ENCODE measurements around the gene ITGA11. TPM values are rescaled to one million over a fixed set of nuclear protein-coding genes. Genes with fewer than 3 reads are reported as not detected.
A peak's percentile ranks its signal among the peaks of the same experiment; 100 is the strongest.
"Not testable (repeated sequence)": the region's sequence is repeated elsewhere in the genome, so short reads cannot be mapped to it uniquely, and the experiment has no call there.

The ITGA11 gene
- total and polyA plus RNA-seq, 2 donors from 2014 or later = 3.4 to 11.1 TPM

DNA sequence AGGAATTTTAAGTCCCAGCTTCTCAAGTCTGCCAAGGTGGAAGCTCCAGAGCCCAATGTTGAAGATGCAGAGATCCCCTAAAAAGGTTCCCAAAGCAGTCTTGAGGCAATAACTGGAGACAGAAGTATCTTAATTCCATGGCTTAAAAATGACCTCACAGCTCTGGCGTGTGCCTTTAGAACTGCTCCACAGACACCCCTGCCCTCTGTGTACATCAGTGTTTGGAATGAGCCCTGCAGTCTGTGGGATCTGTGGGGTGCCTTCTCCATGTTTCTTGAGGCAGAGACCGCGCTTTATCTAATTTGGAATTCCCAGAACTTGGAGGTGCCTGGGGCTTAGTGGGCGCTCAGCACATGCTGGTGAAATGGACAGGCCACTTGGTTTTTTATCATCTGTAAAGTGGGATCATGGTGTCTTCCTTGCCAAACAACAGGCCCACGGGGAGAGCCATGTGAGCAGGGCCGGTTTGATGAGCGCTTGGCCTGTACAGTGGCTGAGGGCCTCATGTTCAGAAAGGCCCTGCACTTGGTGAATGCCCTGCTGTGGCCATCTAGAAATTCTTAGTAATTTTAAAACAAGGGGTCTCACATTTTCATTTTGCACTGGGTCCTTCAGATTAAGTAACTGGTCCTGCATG, 7.1 kb downstream of the ITGA11 start:
- DNase-seq (peak in 2 of 5 donors; percentile 8 to 14), FAIRE-seq (no peak)

DNA sequence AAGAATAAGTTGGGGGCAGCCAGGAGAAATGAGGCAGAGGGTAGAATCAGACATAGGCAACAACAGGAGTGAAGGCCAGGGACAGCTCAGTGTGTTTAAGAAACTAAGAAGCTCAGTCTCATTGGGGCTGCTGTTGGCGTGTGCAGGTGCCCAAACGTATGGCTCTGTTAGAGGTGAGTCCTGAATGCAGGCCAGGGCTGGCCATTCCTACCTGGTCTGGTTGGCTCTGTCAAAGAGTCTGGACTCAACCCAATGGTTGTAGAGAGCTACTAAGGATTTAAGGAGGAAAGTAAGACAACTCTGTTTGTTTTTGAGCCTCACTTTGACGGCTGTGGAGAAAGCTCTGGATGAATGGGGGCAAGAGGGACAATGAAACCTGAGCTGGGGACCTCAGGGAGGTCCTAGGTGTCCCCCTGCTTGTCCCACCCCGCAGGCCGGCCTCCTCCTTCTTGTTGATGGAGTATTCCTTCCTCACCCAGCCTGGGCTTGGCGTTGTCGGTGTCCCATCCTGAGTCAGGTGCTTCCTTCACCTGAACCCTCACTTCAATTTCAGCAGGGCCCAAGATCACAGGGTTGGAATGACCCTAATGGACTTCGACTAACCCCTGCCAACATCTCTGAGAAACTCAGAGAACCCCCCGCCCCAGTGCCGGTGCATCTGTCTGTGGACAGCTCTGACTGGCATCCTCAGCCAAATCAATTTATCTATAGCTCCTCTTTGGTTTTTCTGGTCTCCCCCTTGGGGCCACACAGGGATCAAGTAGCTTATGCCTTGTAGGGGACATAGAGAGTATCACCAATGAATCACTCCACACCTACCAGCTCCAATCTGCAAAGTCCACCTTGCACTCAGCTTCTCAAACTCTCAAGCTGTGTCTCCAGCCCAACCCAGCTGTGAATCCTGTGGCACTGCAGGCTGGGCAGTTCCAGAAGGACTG, 8.3 kb downstream of the ITGA11 start:
- no peak for FAIRE-seq
- no peaks in the 10 kb centered on the region for H3K36me3 ChIP-seq (ENCODE audit: control insufficient read depth in 2 of 3, insufficient read depth in 3 of 3, low read length in 3 of 3)
- peak in 2 of 5 donors; percentile 20 to 45 for DNase-seq
- H3K27ac ChIP-seq (ENCODE audit: low read depth in 2 of 2, low read length in 2 of 2) = no peak overlapping the region
- H3K4me1 ChIP-seq (ENCODE audit: control insufficient read depth in 2 of 3, insufficient read depth in 2 of 3, low read depth in 1 of 3, low read length in 3 of 3) = no peaks in the 10 kb centered on the region
- TF ChIP-seq, protein P1, sequence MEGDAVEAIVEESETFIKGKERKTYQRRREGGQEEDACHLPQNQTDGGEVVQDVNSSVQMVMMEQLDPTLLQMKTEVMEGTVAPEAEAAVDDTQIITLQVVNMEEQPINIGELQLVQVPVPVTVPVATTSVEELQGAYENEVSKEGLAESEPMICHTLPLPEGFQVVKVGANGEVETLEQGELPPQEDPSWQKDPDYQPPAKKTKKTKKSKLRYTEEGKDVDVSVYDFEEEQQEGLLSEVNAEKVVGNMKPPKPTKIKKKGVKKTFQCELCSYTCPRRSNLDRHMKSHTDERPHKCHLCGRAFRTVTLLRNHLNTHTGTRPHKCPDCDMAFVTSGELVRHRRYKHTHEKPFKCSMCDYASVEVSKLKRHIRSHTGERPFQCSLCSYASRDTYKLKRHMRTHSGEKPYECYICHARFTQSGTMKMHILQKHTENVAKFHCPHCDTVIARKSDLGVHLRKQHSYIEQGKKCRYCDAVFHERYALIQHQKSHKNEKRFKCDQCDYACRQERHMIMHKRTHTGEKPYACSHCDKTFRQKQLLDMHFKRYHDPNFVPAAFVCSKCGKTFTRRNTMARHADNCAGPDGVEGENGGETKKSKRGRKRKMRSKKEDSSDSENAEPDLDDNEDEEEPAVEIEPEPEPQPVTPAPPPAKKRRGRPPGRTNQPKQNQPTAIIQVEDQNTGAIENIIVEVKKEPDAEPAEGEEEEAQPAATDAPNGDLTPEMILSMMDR (IDR thresholded peaks at IDR 0.05; ENCODE audit: borderline replicate concordance, extremely low read depth, insufficient read depth) = no peak
- no peak overlapping the region for H3K9ac ChIP-seq (ENCODE audit: low read length in 3 of 3)
- H3K9me3 ChIP-seq (ENCODE audit: control insufficient read depth in 2 of 3, insufficient read depth in 1 of 3, low read length in 3 of 3) = no peaks in the 10 kb centered on the region
- intact Hi-C loops (cut with DNase I) = no loop called here
- H3K27me3 ChIP-seq (ENCODE audit: control insufficient read depth, insufficient read depth, low read length) = no peaks in the 10 kb centered on the region
- H3K4me3 ChIP-seq (ENCODE audit: low read length in 3 of 3) = no peak overlapping the region

More for the DNA sequence above, 7.1 kb downstream of the ITGA11 start:
- no peaks in the 10 kb centered on the region for H3K27me3 ChIP-seq (ENCODE audit: control insufficient read depth, insufficient read depth, low read length)
- H3K27ac ChIP-seq (ENCODE audit: low read depth in 2 of 2, low read length in 2 of 2) = no peak overlapping the region
- H3K4me1 ChIP-seq (ENCODE audit: control insufficient read depth in 2 of 3, insufficient read depth in 2 of 3, low read depth in 1 of 3, low read length in 3 of 3) = no peaks in the 10 kb centered on the region
- intact Hi-C loops (cut with DNase I) = no loop called here
- TF ChIP-seq, protein P1 (IDR thresholded peaks at IDR 0.05; ENCODE audit: borderline replicate concordance, extremely low read depth, insufficient read depth) = no peak
- no peaks in the 10 kb centered on the region for H3K9me3 ChIP-seq (ENCODE audit: control insufficient read depth in 2 of 3, insufficient read depth in 1 of 3, low read length in 3 of 3)
- H3K4me3 ChIP-seq (ENCODE audit: low read length in 3 of 3) = no peak overlapping the region
- no peaks in the 10 kb centered on the region for H3K36me3 ChIP-seq (ENCODE audit: control insufficient read depth in 2 of 3, insufficient read depth in 3 of 3, low read length in 3 of 3)
- no peak overlapping the region for H3K9ac ChIP-seq (ENCODE audit: low read length in 3 of 3)

DNA sequence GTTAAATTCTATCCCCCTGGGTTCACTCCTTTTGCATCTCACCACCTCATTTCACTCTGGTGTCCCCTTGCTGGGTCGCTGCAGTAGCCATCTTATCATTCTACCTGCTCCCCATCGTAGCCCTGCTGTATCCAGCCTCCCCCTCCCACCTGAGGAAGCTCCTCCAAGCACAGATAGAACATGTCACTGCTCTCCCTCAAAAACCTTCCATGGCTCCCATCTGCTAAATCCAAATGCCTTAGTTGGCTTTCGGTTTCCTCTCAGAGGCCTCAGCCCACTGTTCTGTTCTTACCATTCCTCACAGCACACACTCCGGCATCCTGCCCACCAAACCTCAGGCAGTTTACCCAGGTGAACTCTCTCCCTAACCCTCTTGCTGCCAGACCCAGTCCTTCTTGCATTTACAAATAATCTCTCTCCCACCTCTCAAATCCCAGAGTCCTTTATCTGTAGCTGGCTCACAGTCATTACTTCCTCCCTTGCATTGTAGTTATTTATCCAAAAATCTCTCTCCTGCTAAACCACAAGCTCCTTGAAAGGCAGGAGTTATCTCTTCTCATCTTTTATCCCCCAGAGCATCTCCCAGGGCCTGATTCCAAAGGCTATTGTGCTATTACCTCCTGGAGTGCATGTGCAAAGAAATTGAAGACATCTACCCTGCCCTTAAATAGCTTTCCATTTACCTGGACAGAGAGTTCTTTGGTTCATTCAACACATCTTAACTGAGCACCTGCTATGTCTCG, 9.4 kb downstream of the ITGA11 start:
- H3K27me3 ChIP-seq (ENCODE audit: control insufficient read depth, insufficient read depth, low read length); FAIRE-seq; H3K36me3 ChIP-seq (ENCODE audit: control insufficient read depth in 2 of 3, insufficient read depth in 3 of 3, low read length in 3 of 3); intact Hi-C loops (cut with DNase I); H3K4me3 ChIP-seq (ENCODE audit: low read length in 3 of 3); H3K4me1 ChIP-seq (ENCODE audit: control insufficient read depth in 2 of 3, insufficient read depth in 2 of 3, low read depth in 1 of 3, low read length in 3 of 3); H3K9me3 ChIP-seq (ENCODE audit: control insufficient read depth in 2 of 3, insufficient read depth in 1 of 3, low read length in 3 of 3); H3K27ac ChIP-seq (ENCODE audit: low read depth in 2 of 2, low read length in 2 of 2); H3K9ac ChIP-seq (ENCODE audit: low read length in 3 of 3): not testable (repeated sequence)
- peak in 1 of 5 donors; percentile 1 for DNase-seq

All from kidney (tissue), 14 donors.